B cell (primary cell): Measurements from ENCODE around the gene ARHGAP22. TPM values are rescaled to one million over a fixed set of nuclear protein-coding genes. Genes with fewer than 3 reads are reported as not detected.

Experiments
- ATAC-seq: fragments of 200-7000 bp; cut with Tn5 transposase; one replicate; pipeline ENCODE4 v1.10.0; 2021; ENCODE audit warnings: low read depth, mild to moderate bottlenecking, moderate number of reproducible peaks, moderate library complexity
- CTCF ChIA-PET: fragments of 350-600 bp; sonication (Branson Sonifier 250); formaldehyde crosslinking; loops from one replicate; lab custom pipeline; 2021; ENCODE audit warnings: antibody characterized with exemption, inconsistent platforms; lab: Charles Lee
- POLR2A ChIA-PET: fragments of 350-600 bp; sonication (Branson Sonifier 250); formaldehyde crosslinking; loops from one replicate; lab custom pipeline; 2021; ENCODE audit warnings: antibody characterized with exemption; lab: Charles Lee
- DNase-seq: peaks from one replicate; pipeline ENCODE4 v3.0.0; 2013
- H2AFZ ChIP-seq: 2 replicates; pipeline ENCODE4 v1.6.1; 2012; ENCODE audit warnings: mild to moderate bottlenecking, low read depth, low read length; ENCODE audit not compliant: insufficient read depth, poor library complexity, severe bottlenecking
- H3K27ac ChIP-seq, 2 donors: 1 replicate in 1 of 2; 2 replicates in 1 of 2; pipeline ENCODE4 v1.5.1; 2012 to 2013; ENCODE audit warnings: low read length in 2 of 2, mild to moderate bottlenecking in 2 of 2, moderate library complexity in 1 of 2
- H3K27me3 ChIP-seq, 4 experiments: fragments of 200-600 bp in 1 of 4; sonication (generic) in 1 of 4; replicated peaks in 1 of 4; 1 replicate in 2 of 4; 2 replicates in 2 of 4; pipeline versions ENCODE4 v1.6.1 to v1.7.0; 2013 to 2016; ENCODE audit warnings: low read length in 3 of 4, mild to moderate bottlenecking in 2 of 4, mixed read lengths in 1 of 4, moderate library complexity in 1 of 4; ENCODE audit not compliant: insufficient read depth in 4 of 4, control insufficient read depth in 3 of 4; ENCODE audit errors: control extremely low read depth in 1 of 4
- H3K36me3 ChIP-seq, 2 experiments: replicated peaks in 1 of 2; 1 replicate in 1 of 2; 2 replicates in 1 of 2; pipeline versions ENCODE4 v1.6.1 to v1.7.1; 2013; ENCODE audit warnings: low read length in 1 of 2; ENCODE audit not compliant: insufficient read depth in 2 of 2, control insufficient read depth in 1 of 2; ENCODE audit errors: control extremely low read depth in 1 of 2, extremely low read depth in 1 of 2
- H3K4me1 ChIP-seq, 2 donors: fragments of 200-600 bp in 1 of 2; sonication (generic) in 1 of 2; 1 replicate in 1 of 2; 2 replicates in 1 of 2; pipeline versions ENCODE4 v1.5.1 to v1.6.1; 2013 to 2017; ENCODE audit warnings: low read length in 2 of 2; ENCODE audit not compliant: control insufficient read depth in 2 of 2, insufficient read depth in 2 of 2
- H3K4me2 ChIP-seq: replicated peaks from 2 replicates; pipeline ENCODE3; 2012; ENCODE audit warnings: mild to moderate bottlenecking, low read depth, low read length; ENCODE audit not compliant: poor library complexity, severe bottlenecking
- H3K4me3 ChIP-seq, 5 experiments: fragments of 200-600 bp in 1 of 5; sonication (generic) in 1 of 5; 1 replicate in 3 of 5; 2 replicates in 2 of 5; pipeline versions ENCODE4 v1.5.1 to v1.7.0; 2011 to 2016; ENCODE audit warnings: low read length in 4 of 5, mild to moderate bottlenecking in 4 of 5, low read depth in 2 of 5, control low read depth in 1 of 5, moderate library complexity in 1 of 5; ENCODE audit not compliant: insufficient read depth in 1 of 5; ENCODE audit errors: control extremely low read depth in 1 of 5, extremely low read depth in 1 of 5
- H3K79me2 ChIP-seq: fragments of 200-600 bp; sonication (generic); one replicate; pipeline ENCODE4 v1.6.0; 2016; ENCODE audit warnings: low read length; ENCODE audit not compliant: control insufficient read depth, insufficient read depth
- H3K9ac ChIP-seq: fragments of 200-600 bp; sonication (generic); 2 replicates; pipeline ENCODE4 v1.6.1; 2017; ENCODE audit warnings: mild to moderate bottlenecking, low read length, moderate library complexity
- H3K9me3 ChIP-seq, 3 donors: one replicate each; pipeline versions ENCODE4 v1.6.1 to v1.7.1; 2013; ENCODE audit warnings: low read length in 2 of 3; ENCODE audit not compliant: control insufficient read depth in 2 of 3, insufficient read depth in 1 of 3; ENCODE audit errors: control extremely low read depth in 1 of 3
- H4K20me1 ChIP-seq: 2 replicates; pipeline ENCODE4 v1.6.0; 2012; ENCODE audit warnings: mild to moderate bottlenecking, low read length; ENCODE audit not compliant: insufficient read depth, control insufficient read depth, poor library complexity, severe bottlenecking
- H3K27ac Mint-ChIP-seq: one replicate; pipeline ENCODE4 v1.8.0; 2021; ENCODE audit warnings: mixed read lengths
- H3K27me3 Mint-ChIP-seq: one replicate; pipeline ENCODE4 v1.8.0; 2021; ENCODE audit warnings: mixed read lengths
- H3K4me1 Mint-ChIP-seq: one replicate; pipeline ENCODE4 v1.8.0; 2021; ENCODE audit warnings: mixed read lengths
- H3K4me3 Mint-ChIP-seq: one replicate; pipeline ENCODE4 v1.8.0; 2021; ENCODE audit warnings: mixed read lengths
- H3K9me3 Mint-ChIP-seq: one replicate; pipeline ENCODE4 v1.8.0; 2022; ENCODE audit warnings: mixed read lengths; ENCODE audit not compliant: insufficient read depth
- EZH2 ChIP-seq: IDR thresholded peaks from 2 replicates; pipeline ENCODE4 v1.6.1; 2012; ENCODE audit warnings: borderline replicate concordance, low read depth, mild to moderate bottlenecking, moderate library complexity, low read length; ENCODE audit not compliant: insufficient read depth, poor library complexity, severe bottlenecking
- WGBS: methylation state at CpG from one replicate; pipeline ENCODE4 v1.1.5; 2013; ENCODE audit warnings: missing lambda C conversion rate; ENCODE audit not compliant: insufficient coverage; 5-methylcytosine and 5-hydroxymethylcytosine counted together
- intact Hi-C: fragments of 100-400 bp; cut with micrococcal nuclease; formaldehyde crosslinking; loops from one replicate; pipeline ENCODE4 v1.10.0; 2022
- polyA plus RNA-seq: library from polyadenylated mRNA; depleted of rRNA; stranded (reverse); fragments of >200 nt; gene quantifications from 2 replicates; pipeline ENCODE4 v1.2.3, GENCODE V29; 2012
- total RNA-seq, 2 donors: library from RNA; stranded (reverse); fragments of 120-200 nt in 1 of 2; gene quantifications; 1 replicate in 1 of 2; 2 replicates in 1 of 2; pipeline versions ENCODE4 v1.2.3 to v1.2.4, GENCODE V29; 2013 to 2022
- TF ChIP-seq, protein P1 (sequence below): fragments of 200-600 bp; IDR thresholded peaks from one replicate; pipeline ENCODE4 v1.8.0; 2022; ENCODE audit warnings: antibody characterized with exemption, mild to moderate bottlenecking

Gene ARHGAP22
- total and polyA plus RNA-seq, 2 donors (not counting 1 experiment from before 2014, with no cell fraction given): 1.9 to 2.0 TPM

DNA sequence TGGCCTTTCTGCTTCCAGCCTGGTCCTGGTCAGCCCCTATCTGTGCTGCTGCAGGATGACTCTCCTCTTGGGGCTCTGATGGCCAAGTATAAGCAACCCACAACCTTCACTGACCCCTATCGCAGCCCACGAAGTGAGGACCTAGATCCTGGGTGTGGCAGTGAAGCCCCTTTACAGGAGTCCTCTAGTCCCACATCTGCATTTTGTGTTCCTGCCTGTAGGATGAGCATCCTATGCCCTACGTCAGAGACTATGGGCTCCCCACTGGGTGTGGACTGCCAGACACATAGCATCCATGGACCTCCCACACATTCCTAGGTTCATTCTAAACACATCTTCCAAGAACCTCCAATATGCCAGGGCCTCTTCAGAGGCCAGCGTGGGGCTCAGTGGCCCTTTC lies 29.0 kb downstream of the ARHGAP22 start:
- Histone ChIP-seq H4K20me1 (no peaks in the 10 kb centered on the region), H3K36me3 (no peaks in the 10 kb centered on the region), H2AFZ (no peak overlapping the region), H3K9me3 (no peaks in the 10 kb centered on the region), H3K4me3 (peak overlapping the region in 1 of 5 experiments; percentile 4), H3K4me2 (peak overlapping the region; percentile 70), H3K27me3 (no peaks in the 10 kb centered on the region), H3K4me1 (peaks cover 79 to 88% of the 10 kb centered on the region in 2 donors), H3K9ac (no peak overlapping the region), H3K27ac (peak overlapping the region; percentile 91 to 94), H3K79me2 (peaks cover 2% of the 10 kb centered on the region)
- WGBS: 75% methylated on average over 1 of the region's 4 CpGs
- Mint-ChIP-seq H3K4me3 (peak overlapping the region; percentile 58), H3K9me3 (peaks cover 2% of the 10 kb centered on the region), H3K4me1 (peaks cover 94% of the 10 kb centered on the region), H3K27me3 (no peaks in the 10 kb centered on the region), H3K27ac (peak overlapping the region; percentile 99)
- ChIA-PET CTCF (interaction anchor here (1.3 to 4.4 kb wide), 3 partner anchors 34 to 82 kb away, joined by 3 to 43 read pairs (median 5); no protein-coding TSS in a partner anchor), POLR2A (no interaction called here)
- DNase-seq: no peak
- TF ChIP-seq, protein P1, sequence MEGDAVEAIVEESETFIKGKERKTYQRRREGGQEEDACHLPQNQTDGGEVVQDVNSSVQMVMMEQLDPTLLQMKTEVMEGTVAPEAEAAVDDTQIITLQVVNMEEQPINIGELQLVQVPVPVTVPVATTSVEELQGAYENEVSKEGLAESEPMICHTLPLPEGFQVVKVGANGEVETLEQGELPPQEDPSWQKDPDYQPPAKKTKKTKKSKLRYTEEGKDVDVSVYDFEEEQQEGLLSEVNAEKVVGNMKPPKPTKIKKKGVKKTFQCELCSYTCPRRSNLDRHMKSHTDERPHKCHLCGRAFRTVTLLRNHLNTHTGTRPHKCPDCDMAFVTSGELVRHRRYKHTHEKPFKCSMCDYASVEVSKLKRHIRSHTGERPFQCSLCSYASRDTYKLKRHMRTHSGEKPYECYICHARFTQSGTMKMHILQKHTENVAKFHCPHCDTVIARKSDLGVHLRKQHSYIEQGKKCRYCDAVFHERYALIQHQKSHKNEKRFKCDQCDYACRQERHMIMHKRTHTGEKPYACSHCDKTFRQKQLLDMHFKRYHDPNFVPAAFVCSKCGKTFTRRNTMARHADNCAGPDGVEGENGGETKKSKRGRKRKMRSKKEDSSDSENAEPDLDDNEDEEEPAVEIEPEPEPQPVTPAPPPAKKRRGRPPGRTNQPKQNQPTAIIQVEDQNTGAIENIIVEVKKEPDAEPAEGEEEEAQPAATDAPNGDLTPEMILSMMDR: no peak
- TF ChIP-seq EZH2: no peak
- no peak for ATAC-seq
- intact Hi-C loops: loop anchor here (2.0 kb wide), 1 partner anchor 23 kb away; no protein-coding TSS in a partner anchor

DNA sequence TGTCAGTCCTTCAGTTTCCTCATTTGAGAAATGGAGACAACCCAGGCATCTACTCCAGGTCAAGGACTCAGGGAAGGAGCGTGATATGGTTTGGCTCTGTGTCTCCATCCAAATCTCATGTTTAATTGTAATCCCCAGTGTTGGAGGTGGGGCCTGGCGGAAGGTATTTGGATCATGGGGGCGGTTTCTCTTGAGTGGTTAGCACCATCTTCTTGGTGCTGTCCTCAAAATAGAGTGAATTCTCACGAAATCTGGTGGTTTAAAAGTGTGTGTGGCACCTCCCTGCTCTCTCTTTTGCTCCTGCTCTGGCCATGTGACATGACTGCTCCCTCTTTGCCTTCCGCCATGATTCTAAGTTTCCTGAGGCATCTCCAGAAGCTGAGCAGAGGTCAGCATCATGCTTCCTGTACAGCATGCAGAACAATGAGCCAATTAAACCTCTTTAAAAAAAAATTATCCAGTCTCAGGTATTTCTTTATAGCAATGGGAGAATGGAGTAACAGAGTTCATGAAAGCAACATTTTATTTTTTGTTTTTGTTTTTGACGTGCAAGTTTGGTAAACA lies 30.0 kb downstream of the ARHGAP22 start:
- H3K9ac ChIP-seq: peak overlapping the region; percentile 43
- Mint-ChIP-seq H3K4me3 (peak overlapping the region; percentile 82), H3K27ac (peak overlapping the region; percentile 99), H3K4me1 (peaks cover 93% of the 10 kb centered on the region), H3K9me3 (peaks cover 2% of the 10 kb centered on the region), H3K27me3 (no peaks in the 10 kb centered on the region)
- peaks cover 80 to 90% of the 10 kb centered on the region in 2 donors for H3K4me1 ChIP-seq
- ChIA-PET CTCF (interaction anchor here (1.3 to 4.4 kb wide), 6 partner anchors 22 to 83 kb away, joined by 3 to 44 read pairs (median 20); no protein-coding TSS in a partner anchor), POLR2A (interaction anchor here (0.9 to 1.9 kb wide), 4 partner anchors 30 to 97 kb away, joined by 3 to 7 read pairs (median 4); partner anchors contain the start of gene ARHGAP22)
- H3K4me3 ChIP-seq: peak overlapping the region in 4 of 5 experiments; percentile 23 to 36 (median 28)
- no peaks in the 10 kb centered on the region for H3K36me3 ChIP-seq
- 67% methylated on average over 2 of the region's 6 CpGs for WGBS
- intact Hi-C loops: loop anchor here (1.0 kb wide), 2 partner anchors 59 to 81 kb away; no protein-coding TSS in a partner anchor
- peak overlapping the region; percentile 46 for H2AFZ ChIP-seq
- H3K79me2 ChIP-seq: peaks cover 2% of the 10 kb centered on the region
- H4K20me1 ChIP-seq: no peaks in the 10 kb centered on the region
- H3K4me2 ChIP-seq: peak overlapping the region; percentile 70
- H3K9me3 ChIP-seq: no peaks in the 10 kb centered on the region
- TF ChIP-seq EZH2: no peak
- TF ChIP-seq, protein P1: no peak
- H3K27me3 ChIP-seq: no peaks in the 10 kb centered on the region
- no peak for DNase-seq
- no peak for ATAC-seq
- peak overlapping the region; percentile 91 to 94 for H3K27ac ChIP-seq
